K562 (cell line): Measurements from ENCODE around the gene NCL. TPM values are rescaled to one million over a fixed set of nuclear protein-coding genes. Genes with fewer than 3 reads are reported as not detected.

Source experiments
- ATAC-seq: fragments of 200-7000 bp; cut with Tn5 transposase; 3 replicates; pipeline ENCODE4 v1.9.1; 2020; ENCODE audit warnings: moderate library complexity
- BruUV-seq: library from RNA; stranded (reverse); fragments of 400-500 nt; replicated peaks from 2 replicates; lab custom pipeline; 2021; lab: Mats Ljungman, UMichigan
- CTCF ChIA-PET: fragments of 300-600 bp; formaldehyde crosslinking; extraction: SDS; loops from one replicate; lab custom pipeline; 2021; ENCODE audit warnings: low intra/inter-chr PET ratio; lab: Yijun Ruan, JAX
- POLR2A ChIA-PET: fragments of 300-600, 350-650 bp; sonication (Branson Sonifier 250); formaldehyde crosslinking; extraction: SDS; loops from one replicate; lab custom pipeline; 2021; ENCODE audit warnings: antibody characterized with exemption, inconsistent platforms; lab: Yijun Ruan, JAX
- DNase-seq, 4 experiments: peaks; one replicate each; pipeline versions ENCODE4 v3.0.0 to v3.0.0-alpha.2; 2011 to 2018; ENCODE audit warnings: low spot score in 3 of 4, mixed read lengths in 3 of 4; ENCODE audit errors: extremely low read depth in 1 of 4
- FAIRE-seq: peaks from 2 replicates; lab custom pipeline; 2011; peaks lifted over from hg19 to GRCh38; lab: Jason Lieb, UNC
- H2AFZ ChIP-seq: 2 replicates; pipeline ENCODE4 v1.6.0; 2011; ENCODE audit warnings: low read depth, low read length, control low read depth, inconsistent platforms
- H3K27ac ChIP-seq: fragments of 200-600 bp; 3 replicates; pipeline ENCODE4 v1.8.0; 2011; ENCODE audit warnings: low read depth, mild to moderate bottlenecking, control low read depth, inconsistent platforms, low read length, moderate library complexity, mixed read lengths; ENCODE audit errors: extremely low read depth
- H3K27me3 ChIP-seq, 2 experiments: fragments of 300-600 bp in 1 of 2; 2 replicates in 1 of 2; 3 replicates in 1 of 2; pipeline versions ENCODE4 v1.6.0 to v1.8.0; 2011; ENCODE audit warnings: inconsistent platforms in 2 of 2, low read length in 2 of 2, mild to moderate bottlenecking in 1 of 2, mixed read lengths in 1 of 2, moderate library complexity in 1 of 2; ENCODE audit not compliant: control insufficient read depth in 2 of 2, insufficient read depth in 2 of 2
- H3K36me3 ChIP-seq: fragments of 300-600 bp; 3 replicates; pipeline ENCODE4 v1.8.0; 2011; ENCODE audit warnings: mild to moderate bottlenecking, low read length, inconsistent platforms; ENCODE audit not compliant: control insufficient read depth, insufficient read depth
- H3K4me1 ChIP-seq, 2 experiments: fragments of 200-600 bp in 1 of 2; replicated peaks in 1 of 2; 2 replicates in 1 of 2; 3 replicates in 1 of 2; pipeline versions ENCODE4 v1.5.1 to v1.8.0; 2011; ENCODE audit warnings: inconsistent platforms in 2 of 2, low read length in 2 of 2, mild to moderate bottlenecking in 1 of 2, mixed read lengths in 1 of 2, moderate library complexity in 1 of 2; ENCODE audit not compliant: control insufficient read depth in 2 of 2, insufficient read depth in 2 of 2
- H3K4me2 ChIP-seq: 2 replicates; pipeline ENCODE4 v1.6.1; 2011; ENCODE audit warnings: low read length, control low read depth, inconsistent platforms, mixed read lengths; ENCODE audit not compliant: insufficient read depth
- H3K4me3 ChIP-seq: fragments of 200-600 bp; sonication (generic), shearing (Covaris generic); 2 replicates; pipeline ENCODE4 v1.5.1; 2016; ENCODE audit warnings: control low read depth, inconsistent platforms
- H3K79me2 ChIP-seq: fragments of 200-600 bp; 3 replicates; pipeline ENCODE4 v1.8.0; 2011; ENCODE audit warnings: low read length, inconsistent platforms; ENCODE audit not compliant: control insufficient read depth, insufficient read depth
- H3K9ac ChIP-seq, 2 experiments: 2 replicates each; pipeline versions ENCODE4 v1.6.0 to v1.6.1; 2011; ENCODE audit warnings: low read depth in 2 of 2, low read length in 2 of 2, control low read depth in 1 of 2, inconsistent platforms in 1 of 2, mild to moderate bottlenecking in 1 of 2, mixed read lengths in 1 of 2; ENCODE audit not compliant: insufficient read depth in 1 of 2
- H3K9me1 ChIP-seq: one replicate; pipeline ENCODE4 v1.6.0; 2011; ENCODE audit warnings: inconsistent platforms, mild to moderate bottlenecking, low read length, moderate library complexity; ENCODE audit not compliant: control insufficient read depth, insufficient read depth
- H3K9me3 ChIP-seq: replicated peaks from 2 replicates; pipeline ENCODE4 v1.5.1; 2011; ENCODE audit warnings: low read depth, low read length, inconsistent platforms; ENCODE audit not compliant: control insufficient read depth, insufficient read depth
- H4K20me1 ChIP-seq: replicated peaks from 2 replicates; pipeline ENCODE4 v1.6.1; 2011; ENCODE audit warnings: low read length, inconsistent platforms, mixed read lengths; ENCODE audit not compliant: control insufficient read depth, insufficient read depth
- BCOR ChIP-seq: fragments of 450-650 bp; IDR thresholded peaks from 2 replicates; pipeline ENCODE4 v1.6.1; 2016
- CC2D1A ChIP-seq: fragments of 450-650 bp; IDR thresholded peaks from 2 replicates; pipeline ENCODE4 v1.6.1; 2017; ENCODE audit warnings: mild to moderate bottlenecking
- CEBPB ChIP-seq: fragments of 450-650 bp; IDR thresholded peaks from 2 replicates; pipeline ENCODE4 v1.6.1; 2016; ENCODE audit warnings: missing genetic modification characterization, missing compliant biosample characterization
- FOXO4 ChIP-seq: fragments of 450-650 bp; formaldehyde crosslinking; IDR thresholded peaks from 2 replicates; pipeline ENCODE4 v1.4.0; 2020; ENCODE audit warnings: mild to moderate bottlenecking, moderate library complexity
- HIVEP1 ChIP-seq: fragments of 250-450 bp; sonication (Bioruptor Pico); IDR thresholded peaks from 2 replicates; pipeline ENCODE4 v1.4.0; 2020; ENCODE audit warnings: mild to moderate bottlenecking
- HLTF ChIP-seq: fragments of 450-650 bp; IDR thresholded peaks from 2 replicates; pipeline ENCODE4 v1.6.1; 2016
- MAFF ChIP-seq: IDR thresholded peaks from 2 replicates; pipeline ENCODE4 v1.6.1; 2012; ENCODE audit warnings: low read length, improper control_type of control experiment
- MAFK ChIP-seq: IDR thresholded peaks from 2 replicates; pipeline ENCODE4 v1.6.1; 2011; ENCODE audit warnings: low read length, improper control_type of control experiment
- MCM5 ChIP-seq: fragments of 450-650 bp; IDR thresholded peaks from 2 replicates; pipeline ENCODE4 v1.6.1; 2016; ENCODE audit warnings: low read depth
- NONO ChIP-seq, 2 experiments: fragments of 200-400 bp in 1 of 2; fragments of 450-650 bp in 1 of 2; formaldehyde crosslinking in 1 of 2; IDR thresholded peaks; 2 replicates each; pipeline ENCODE4 v1.6.1; 2017; ENCODE audit warnings: low read depth in 2 of 2, mild to moderate bottlenecking in 2 of 2, moderate library complexity in 2 of 2, low read length in 1 of 2
- RFX5 ChIP-seq: IDR thresholded peaks from 2 replicates; pipeline ENCODE4 v1.6.1; 2011; ENCODE audit warnings: low read depth, mild to moderate bottlenecking, improper control_type of control experiment, low read length
- RNF2 ChIP-seq: sonication (generic); IDR thresholded peaks from 2 replicates; pipeline ENCODE4 v1.6.1; 2016
- STAT6 ChIP-seq: sonication (generic); formaldehyde crosslinking; IDR thresholded peaks from 2 replicates; pipeline ENCODE4 v1.8.1; 2023; ENCODE audit warnings: mild to moderate bottlenecking, missing genetic modification reagents
- TBL1XR1 ChIP-seq, 2 experiments: IDR thresholded peaks; 2 replicates each; pipeline ENCODE4 v1.6.1; 2012; ENCODE audit warnings: improper control_type of control experiment in 2 of 2, low read length in 2 of 2, mild to moderate bottlenecking in 1 of 2
- ZNF140 ChIP-seq: fragments of 250-450 bp; sonication (Bioruptor Pico); IDR thresholded peaks from 2 replicates; pipeline ENCODE4 v1.8.0; 2021; ENCODE audit warnings: moderate library complexity, mild to moderate bottlenecking, inconsistent platforms
- ZNF239 ChIP-seq: fragments of 250-450 bp; sonication (Bioruptor Pico); IDR thresholded peaks from 2 replicates; pipeline ENCODE4 v1.4.0; 2020; ENCODE audit warnings: mild to moderate bottlenecking
- ZZZ3 ChIP-seq: fragments of 450-650 bp; IDR thresholded peaks from 2 replicates; pipeline ENCODE4 v1.6.1; 2016; ENCODE audit warnings: antibody characterized with exemption, mild to moderate bottlenecking, moderate library complexity
- WGBS: fragments of 100-300 bp; shearing (Covaris generic); methylation state at CpG from one replicate; pipeline ENCODE4 v1.1.6; 2016; ENCODE audit warnings: low coverage, mixed read lengths; ENCODE audit not compliant: insufficient coverage; ENCODE audit errors: missing lambda C conversion rate; 5-methylcytosine and 5-hydroxymethylcytosine counted together
- in situ Hi-C: fragments of 300-500 bp; cut with MboI; formaldehyde crosslinking; loops from 4 replicates; pipeline ENCODE4 v1.15.0; 2018; ENCODE audit warnings: inconsistent platforms, mixed read lengths
- intact Hi-C: fragments of 100-400 bp; cut with micrococcal nuclease; formaldehyde crosslinking; loops from 2 replicates; pipeline ENCODE4 v1.14.2; 2022
- polyA plus RNA-seq, 8 experiments: library from polyadenylated mRNA; depleted of rRNA in 4 of 8; stranded (reverse) in 5 of 8; unstranded in 3 of 8; fragments of >200 nt; fragmentation: Nextera tagmentation in 2 of 8; fragmentation: Illumina TruSeq in 1 of 8; extraction: Ambion mirVana in 2 of 8; extraction: Trizol in 1 of 8; gene quantifications; 2 replicates each; pipeline versions ENCODE4 v1.2.1 to v1.2.3, GENCODE V29; 2011 to 2014; ENCODE audit warnings: inconsistent platforms in 1 of 8, missing spikeins in 1 of 8
- total RNA-seq, 7 experiments: library from RNA; depleted of rRNA in 6 of 7; stranded (reverse); fragments of >200 nt in 6 of 7; fragmentation: Illumina TruSeq in 2 of 7; extraction: Trizol in 2 of 7; gene quantifications; 2 replicates each; pipeline versions ENCODE4 v1.2.1 to v1.2.3, GENCODE V29; 2011 to 2021; ENCODE audit warnings: low replicate concordance in 1 of 7
- TF ChIP-seq, protein P1 (sequence below): fragments of 450-650 bp; IDR thresholded peaks from 2 replicates; pipeline ENCODE4 v1.6.1; 2016; ENCODE audit warnings: mild to moderate bottlenecking
- TF ChIP-seq, protein P2 (sequence below): sonication (generic); formaldehyde crosslinking; IDR thresholded peaks from 2 replicates; pipeline ENCODE4 v1.8.0; 2022; ENCODE audit warnings: mild to moderate bottlenecking, missing genetic modification reagents

The NCL gene
- total and polyA plus RNA-seq, 9 of the 15 experiments (the other 6 are each of a cell fraction or from before 2014, with no cell fraction given) = 80.9 to 732 (median 361) TPM

DNA sequence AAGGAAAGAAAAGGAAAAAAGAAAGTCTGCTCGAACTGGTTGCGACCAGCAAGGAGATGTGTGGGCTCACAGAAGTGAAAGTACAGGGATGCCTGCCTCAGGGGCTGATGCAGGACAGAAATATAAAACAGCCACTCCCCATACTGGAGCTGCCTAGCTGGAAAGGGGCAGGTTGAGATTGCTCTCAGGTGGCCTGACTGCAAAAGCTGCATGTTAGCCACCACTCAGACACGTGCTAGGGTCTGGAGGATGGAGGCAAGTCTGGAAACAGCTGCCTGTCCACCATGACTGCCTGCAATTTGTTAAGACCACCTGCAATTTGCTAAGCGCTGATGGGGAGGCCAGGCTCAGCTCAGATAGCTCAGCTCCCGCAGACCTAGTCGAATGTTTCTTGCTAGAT is 50.8 kb downstream of the NCL start:
- Histone ChIP-seq H3K36me3 (no peaks in the 10 kb centered on the region), H3K27me3 (peaks cover 0 to 6% of the 10 kb centered on the region in 2 experiments; a peak in 1 of 5 replicates), H4K20me1 (no peaks in the 10 kb centered on the region), H2AFZ (no peak overlapping the region), H3K9me3 (peaks cover 2% of the 10 kb centered on the region; the same call in 1 of the 2 replicates), H3K4me3 (no peak overlapping the region), H3K27ac (no peak overlapping the region), H3K9me1 (no peaks in the 10 kb centered on the region), H3K4me1 (no peaks in the 10 kb centered on the region; a peak in 3 of 5 replicates), H3K9ac (no peak overlapping the region), H3K4me2 (no peak overlapping the region), H3K79me2 (no peaks in the 10 kb centered on the region)
- in situ Hi-C loops (no loop called here), intact Hi-C loops (no loop called here)
- ChIA-PET POLR2A (interaction anchor here (0.6 to 0.8 kb wide), 2 partner anchors 9 to 50 kb away, joined by 3 read pairs; no protein-coding TSS in a partner anchor), CTCF (no interaction called here)
- TF ChIP-seq CC2D1A (no peak), STAT6 (CRISPR knock-in tag) (no peak), RFX5 (no peak), MCM5 (no peak), CEBPB (no peak), NONO (IDR thresholded peaks at IDR 0.05; ENCODE audit: low read depth in 2 of 2, low read length in 1 of 2) (no peak), BCOR (no peak), ZNF239 (CRISPR knock-in tag) (no peak), ZZZ3 (no peak), HIVEP1 (CRISPR knock-in tag) (no peak), HLTF (no peak), RNF2 (no peak), MAFF (no peak), ZNF140 (CRISPR knock-in tag) (no peak), MAFK (no peak), FOXO4 (no peak), TBL1XR1 (IDR thresholded peaks at IDR 0.05; ENCODE audit: low read length in 2 of 2) (no peak)
- TF ChIP-seq, protein P1, sequence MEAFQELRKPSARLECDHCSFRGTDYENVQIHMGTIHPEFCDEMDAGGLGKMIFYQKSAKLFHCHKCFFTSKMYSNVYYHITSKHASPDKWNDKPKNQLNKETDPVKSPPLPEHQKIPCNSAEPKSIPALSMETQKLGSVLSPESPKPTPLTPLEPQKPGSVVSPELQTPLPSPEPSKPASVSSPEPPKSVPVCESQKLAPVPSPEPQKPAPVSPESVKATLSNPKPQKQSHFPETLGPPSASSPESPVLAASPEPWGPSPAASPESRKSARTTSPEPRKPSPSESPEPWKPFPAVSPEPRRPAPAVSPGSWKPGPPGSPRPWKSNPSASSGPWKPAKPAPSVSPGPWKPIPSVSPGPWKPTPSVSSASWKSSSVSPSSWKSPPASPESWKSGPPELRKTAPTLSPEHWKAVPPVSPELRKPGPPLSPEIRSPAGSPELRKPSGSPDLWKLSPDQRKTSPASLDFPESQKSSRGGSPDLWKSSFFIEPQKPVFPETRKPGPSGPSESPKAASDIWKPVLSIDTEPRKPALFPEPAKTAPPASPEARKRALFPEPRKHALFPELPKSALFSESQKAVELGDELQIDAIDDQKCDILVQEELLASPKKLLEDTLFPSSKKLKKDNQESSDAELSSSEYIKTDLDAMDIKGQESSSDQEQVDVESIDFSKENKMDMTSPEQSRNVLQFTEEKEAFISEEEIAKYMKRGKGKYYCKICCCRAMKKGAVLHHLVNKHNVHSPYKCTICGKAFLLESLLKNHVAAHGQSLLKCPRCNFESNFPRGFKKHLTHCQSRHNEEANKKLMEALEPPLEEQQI = no peak
- TF ChIP-seq, protein P2, sequence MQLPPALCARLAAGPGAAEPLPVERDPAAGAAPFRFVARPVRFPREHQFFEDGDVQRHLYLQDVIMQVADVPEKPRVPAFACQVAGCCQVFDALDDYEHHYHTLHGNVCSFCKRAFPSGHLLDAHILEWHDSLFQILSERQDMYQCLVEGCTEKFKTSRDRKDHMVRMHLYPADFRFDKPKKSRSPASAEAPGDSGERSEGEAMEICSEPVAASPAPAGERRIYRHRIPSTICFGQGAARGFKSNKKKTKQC (CRISPR knock-in tag) = no peak
- 6% methylated on average over 3 of the region's 6 CpGs for WGBS
- no TSS peak for BruUV-seq
- ATAC-seq (no peak), DNase-seq (no peak), FAIRE-seq (no peak)
